GM19025 (cell line): Measurements from ENCODE around the gene DESI1.
"Not testable (repeated sequence)": the region's sequence is repeated elsewhere in the genome, so short reads cannot be mapped to it uniquely, and the experiment has no call there.

Source experiments
- ATAC-seq: cut with Tn5 transposase; IDR thresholded peaks from one replicate; pipeline ENCODE4 v1.9.1; 2021; ENCODE audit warnings: mild to moderate bottlenecking, low read depth, moderate library complexity; ENCODE audit not compliant: unreplicated experiment

The DESI1 gene

GRCh38 chr22:41620589-41621098 is at the start of gene DESI1:
DESI1 (minus strand) TSS chr22:41621043; CDS start chr22:41620839, 204 bp downstream.
- ATAC-seq = peak; percentile 15

GRCh38 chr22:41668971-41669911 is 48.4 kb upstream of the DESI1 start:
- ATAC-seq = no peak

- no peak for ATAC-seq
Measured at GRCh38 chr22:41664951-41665350, 44.1 kb upstream of the DESI1 start.

- no peak for ATAC-seq
Measured at GRCh38 chr22:41664490-41664889, 43.6 kb upstream of the DESI1 start.

GRCh38 chr22:41663594-41663993 is 42.8 kb upstream of the DESI1 start:
- ATAC-seq = not testable (repeated sequence)

- ATAC-seq = no peak
Measured at GRCh38 chr22:41661713-41662112, 40.9 kb upstream of the DESI1 start.

- no peak for ATAC-seq
Measured at GRCh38 chr22:41661088-41661487, 40.2 kb upstream of the DESI1 start.

- ATAC-seq = no peak
Measured at GRCh38 chr22:41660416-41660815, 39.6 kb upstream of the DESI1 start.

GRCh38 chr22:41659941-41660340 is 39.1 kb upstream of the DESI1 start:
- no peak for ATAC-seq

- no peak for ATAC-seq
Measured at GRCh38 chr22:41658869-41659268, 38.0 kb upstream of the DESI1 start.

GRCh38 chr22:41657709-41658108 is 36.9 kb upstream of the DESI1 start:
- ATAC-seq = no peak

GRCh38 chr22:41656556-41656955 is 35.7 kb upstream of the DESI1 start:
- ATAC-seq = no peak

GRCh38 chr22:41654322-41654721 is 33.5 kb upstream of the DESI1 start:
- ATAC-seq = no peak

GRCh38 chr22:41650821-41651220 is 30.0 kb upstream of the DESI1 start:
- ATAC-seq = no peak

GRCh38 chr22:41650229-41650628 is 29.4 kb upstream of the DESI1 start:
- no peak for ATAC-seq

GRCh38 chr22:41648432-41648831 is 27.6 kb upstream of the DESI1 start:
- ATAC-seq = no peak

- no peak for ATAC-seq
Measured at GRCh38 chr22:41647771-41648170, 26.9 kb upstream of the DESI1 start.

GRCh38 chr22:41642331-41643110 is 21.7 kb upstream of the DESI1 start:
- ATAC-seq = no peak

GRCh38 chr22:41641854-41642253 is 21.0 kb upstream of the DESI1 start:
- no peak for ATAC-seq

- no peak for ATAC-seq
Measured at GRCh38 chr22:41638748-41639147, 17.9 kb upstream of the DESI1 start.

- ATAC-seq = no peak
Measured at GRCh38 chr22:41638124-41638523, 17.3 kb upstream of the DESI1 start.
